Dermis blood vessel endothelial cell (primary cell): ENCODE results near the gene CSTF2T. TPM values are rescaled to one million over a fixed set of nuclear protein-coding genes. Genes with fewer than 3 reads are reported as not detected.
"Not testable (repeated sequence)": the region's sequence is repeated elsewhere in the genome, so short reads cannot be mapped to it uniquely, and the experiment has no call there.

ENCODE experiments used
- DNase-seq: peaks from one replicate; pipeline ENCODE4 v3.0.0; 2010
- total RNA-seq: library from RNA; depleted of rRNA; stranded (reverse); fragments of >200 nt; gene quantifications from 2 replicates; pipeline ENCODE4 v1.2.3, GENCODE V29; 2014

Gene CSTF2T
- total RNA-seq, 1 donor from 2014 or later: 27.2 TPM

GRCh38 chr10:51694086-51694768 lies 5.2 kb downstream of the CSTF2T start:
- DNase-seq: no peak

GRCh38 chr10:51691135-51691534 lies 8.3 kb downstream of the CSTF2T start:
- no peak for DNase-seq

GRCh38 chr10:51689536-51689935 lies 9.9 kb downstream of the CSTF2T start:
- DNase-seq: no peak

- not testable (repeated sequence) for DNase-seq
These were observed 10.6 kb downstream of the CSTF2T start for GRCh38 chr10:51688826-51689225.

- no peak for DNase-seq
These were observed 12.1 kb downstream of the CSTF2T start for GRCh38 chr10:51687296-51687695.

- no peak for DNase-seq
These were observed 13.6 kb downstream of the CSTF2T start for GRCh38 chr10:51685768-51686167.

GRCh38 chr10:51683031-51683691 lies 16.2 kb downstream of the CSTF2T start:
- no peak for DNase-seq

- DNase-seq: no peak
These were observed 19.6 kb downstream of the CSTF2T start for GRCh38 chr10:51679841-51680240.

GRCh38 chr10:51675088-51675487 lies 24.3 kb downstream of the CSTF2T start:
- DNase-seq: no peak

GRCh38 chr10:51672039-51672535 lies 27.3 kb downstream of the CSTF2T start:
- DNase-seq: no peak

GRCh38 chr10:51669041-51669440 lies 30.4 kb downstream of the CSTF2T start:
- no peak for DNase-seq

GRCh38 chr10:51668336-51668689 lies 31.1 kb downstream of the CSTF2T start:
- DNase-seq: no peak

- peak; percentile 16 for DNase-seq
These were observed 31.6 kb downstream of the CSTF2T start for GRCh38 chr10:51667678-51668335.

GRCh38 chr10:51666456-51666855 lies 32.9 kb downstream of the CSTF2T start:
- DNase-seq: no peak

GRCh38 chr10:51663086-51663485 lies 36.3 kb downstream of the CSTF2T start:
- DNase-seq: no peak

GRCh38 chr10:51659344-51659743 lies 40.1 kb downstream of the CSTF2T start:
- DNase-seq: no peak

- DNase-seq: no peak
These were observed 41.4 kb downstream of the CSTF2T start for GRCh38 chr10:51658000-51658399.

GRCh38 chr10:51656503-51656902 lies 42.9 kb downstream of the CSTF2T start:
- no peak for DNase-seq

GRCh38 chr10:51654918-51655317 lies 44.5 kb downstream of the CSTF2T start:
- DNase-seq: no peak

GRCh38 chr10:51653025-51653424 lies 46.4 kb downstream of the CSTF2T start:
- DNase-seq: no peak

GRCh38 chr10:51651063-51651462 lies 48.3 kb downstream of the CSTF2T start:
- no peak for DNase-seq

GRCh38 chr10:51649064-51649463 lies 50.3 kb downstream of the CSTF2T start:
- no peak for DNase-seq
